Neuronal stem cell (in vitro differentiated cells): ENCODE results near the gene TM2D1.

Source experiments
- DNase-seq: peaks from one replicate; pipeline ENCODE4 v3.0.0-alpha.2; 2013; ENCODE audit warnings: low spot score
- H2AFZ ChIP-seq: one replicate; pipeline ENCODE4 v1.6.1; 2013; ENCODE audit warnings: mild to moderate bottlenecking, low read length, inconsistent platforms
- H2AK5ac ChIP-seq: 2 replicates; pipeline ENCODE4 v1.6.1; 2013; ENCODE audit warnings: low read depth, mild to moderate bottlenecking, inconsistent platforms, low read length, moderate library complexity, mixed read lengths
- H2BK120ac ChIP-seq: 2 replicates; pipeline ENCODE4 v1.6.1; 2013; ENCODE audit warnings: low read depth, mild to moderate bottlenecking, inconsistent platforms, low read length, moderate library complexity, mixed read lengths
- H2BK12ac ChIP-seq: one replicate; pipeline ENCODE4 v1.6.1; 2013; ENCODE audit warnings: low read length, inconsistent platforms
- H2BK15ac ChIP-seq: 2 replicates; pipeline ENCODE4 v1.6.1; 2013; ENCODE audit warnings: mild to moderate bottlenecking, low read length, inconsistent platforms, mixed read lengths
- H2BK5ac ChIP-seq: one replicate; pipeline ENCODE4 v1.6.1; 2013; ENCODE audit warnings: inconsistent platforms, mild to moderate bottlenecking, low read length, moderate library complexity
- H3K14ac ChIP-seq: one replicate; pipeline ENCODE4 v1.6.1; 2013; ENCODE audit warnings: low read length, inconsistent platforms
- H3K18ac ChIP-seq: 2 replicates; pipeline ENCODE4 v1.6.1; 2013; ENCODE audit warnings: low read length, inconsistent platforms
- H3K23ac ChIP-seq: 2 replicates; pipeline ENCODE4 v1.6.1; 2013; ENCODE audit warnings: low read depth, mild to moderate bottlenecking, mixed read lengths, low read length, inconsistent platforms; ENCODE audit not compliant: poor library complexity
- H3K27ac ChIP-seq: replicated peaks from 3 replicates; pipeline ENCODE4 v1.5.1; 2013; ENCODE audit warnings: low read length, inconsistent platforms
- H3K27me3 ChIP-seq, 3 experiments: 2 replicates each; pipeline ENCODE4 v1.6.1; 2013; ENCODE audit warnings: low read length in 3 of 3, mild to moderate bottlenecking in 2 of 3, inconsistent platforms in 1 of 3, low read depth in 1 of 3, mixed read lengths in 1 of 3, moderate library complexity in 1 of 3; ENCODE audit not compliant: control insufficient read depth in 3 of 3, insufficient read depth in 3 of 3
- H3K36me3 ChIP-seq, 2 donors: replicated peaks in 1 of 2; 2 replicates each; pipeline ENCODE4 v1.6.1; 2013; ENCODE audit warnings: low read length in 2 of 2; ENCODE audit not compliant: control insufficient read depth in 2 of 2, insufficient read depth in 2 of 2
- H3K4ac ChIP-seq: 2 replicates; pipeline ENCODE4 v1.6.1; 2013; ENCODE audit warnings: inconsistent platforms, mild to moderate bottlenecking, low read length, moderate library complexity
- H3K4me1 ChIP-seq, 2 donors: 1 replicate in 1 of 2; 2 replicates in 1 of 2; pipeline ENCODE4 v1.6.1; 2013; ENCODE audit warnings: low read length in 2 of 2, low read depth in 1 of 2; ENCODE audit not compliant: control insufficient read depth in 2 of 2, insufficient read depth in 1 of 2
- H3K4me2 ChIP-seq: one replicate; pipeline ENCODE4 v1.6.1; 2013; ENCODE audit warnings: mild to moderate bottlenecking, low read length, inconsistent platforms; ENCODE audit not compliant: insufficient read depth, poor library complexity, severe bottlenecking
- H3K4me3 ChIP-seq, 2 donors: 2 replicates each; pipeline ENCODE4 v1.5.1; 2013; ENCODE audit warnings: low read length in 2 of 2, mild to moderate bottlenecking in 2 of 2, inconsistent platforms in 1 of 2, moderate library complexity in 1 of 2
- H3K79me1 ChIP-seq: one replicate; pipeline ENCODE4 v1.6.1; 2013; ENCODE audit warnings: low read depth, mild to moderate bottlenecking, inconsistent platforms, low read length, moderate library complexity
- H3K9ac ChIP-seq: one replicate; pipeline ENCODE4 v1.6.1; 2013; ENCODE audit warnings: mild to moderate bottlenecking, low read depth, low read length, inconsistent platforms; ENCODE audit not compliant: poor library complexity
- H3K9me3 ChIP-seq, 2 donors: replicated peaks in 1 of 2; 2 replicates each; pipeline versions ENCODE3 to v1.6.1; 2013; ENCODE audit warnings: low read length in 2 of 2, mild to moderate bottlenecking in 2 of 2, inconsistent platforms in 1 of 2, low read depth in 1 of 2, mixed read lengths in 1 of 2, moderate library complexity in 1 of 2; ENCODE audit not compliant: control insufficient read depth in 2 of 2, insufficient read depth in 1 of 2
- H4K8ac ChIP-seq: one replicate; pipeline ENCODE4 v1.6.1; 2013; ENCODE audit warnings: low read depth, mild to moderate bottlenecking, inconsistent platforms, low read length, moderate library complexity
- H4K91ac ChIP-seq: one replicate; pipeline ENCODE4 v1.6.1; 2013; ENCODE audit warnings: low read length, low read depth, mild to moderate bottlenecking, inconsistent platforms; ENCODE audit not compliant: poor library complexity
- WGBS, 2 donors: extraction: QIAGEN DNeasy Blood & Tissue Kit; methylation state at CpG; one replicate each; pipeline ENCODE4 v1.1.7; 2013; ENCODE audit warnings: missing lambda C conversion rate in 2 of 2, mixed read lengths in 1 of 2; ENCODE audit not compliant: insufficient read length in 2 of 2, insufficient replicate concordance in 1 of 2; ENCODE audit errors: extremely low coverage in 2 of 2; 5-methylcytosine and 5-hydroxymethylcytosine counted together

The TM2D1 gene

GRCh38 chr1:61754545-61754944 lies 29.6 kb upstream of the TM2D1 start:
- Histone ChIP-seq H3K9me3 (no peaks in the 10 kb centered on the region), H3K27me3 (no peaks in the 10 kb centered on the region), H3K4me2 (no peak overlapping the region), H3K9ac (no peak overlapping the region), H2BK5ac (no peak overlapping the region), H4K8ac (no peak overlapping the region), H2BK12ac (no peak overlapping the region), H3K14ac (no peak overlapping the region), H3K27ac (no peak overlapping the region), H2AFZ (no peak overlapping the region), H3K23ac (no peak overlapping the region), H2BK15ac (no peak overlapping the region), H3K79me1 (no peaks in the 10 kb centered on the region), H3K4ac (no peak overlapping the region), H3K4me1 (no peaks in the 10 kb centered on the region), H3K18ac (no peak overlapping the region), H2BK120ac (no peak overlapping the region), H3K4me3 (no peak overlapping the region), H2AK5ac (no peak overlapping the region), H4K91ac (no peak overlapping the region), H3K36me3 (no peaks in the 10 kb centered on the region)
- no CpG with 5 or more reads among the region's 4 CpGs for WGBS, 2 donors
- DNase-seq, result no peak

- Histone ChIP-seq H4K8ac (no peak overlapping the region), H2BK12ac (no peak overlapping the region), H3K9ac (no peak overlapping the region), H3K18ac (no peak overlapping the region), H3K14ac (no peak overlapping the region), H3K9me3 (no peaks in the 10 kb centered on the region), H2BK15ac (no peak overlapping the region), H2BK120ac (no peak overlapping the region), H3K36me3 (no peaks in the 10 kb centered on the region), H2BK5ac (no peak overlapping the region), H2AFZ (no peak overlapping the region), H3K4me2 (no peak overlapping the region), H3K4me3 (no peak overlapping the region), H2AK5ac (no peak overlapping the region), H3K27me3 (no peaks in the 10 kb centered on the region), H4K91ac (no peak overlapping the region), H3K27ac (no peak overlapping the region), H3K23ac (no peak overlapping the region), H3K4me1 (no peaks in the 10 kb centered on the region), H3K4ac (no peak overlapping the region), H3K79me1 (no peaks in the 10 kb centered on the region)
- WGBS, 2 donors, result no CpG with 5 or more reads among the region's 1 CpG
- DNase-seq, result no peak
Observed at GRCh38 chr1:61753998-61754508, 29.1 kb upstream of the TM2D1 start.

GRCh38 chr1:61752921-61753389 lies 28.0 kb upstream of the TM2D1 start:
- H4K91ac ChIP-seq, result no peak overlapping the region
- H3K27ac ChIP-seq, result no peak overlapping the region
- no peaks in the 10 kb centered on the region for H3K9me3 ChIP-seq
- H3K4ac ChIP-seq, result no peak overlapping the region
- no peak overlapping the region for H2AFZ ChIP-seq
- H3K4me3 ChIP-seq, result no peak overlapping the region
- H2BK15ac ChIP-seq, result no peak overlapping the region
- H3K9ac ChIP-seq, result no peak overlapping the region
- no peak overlapping the region for H2BK12ac ChIP-seq
- H3K4me2 ChIP-seq, result no peak overlapping the region
- no peak overlapping the region for H2AK5ac ChIP-seq
- no peak overlapping the region for H2BK120ac ChIP-seq
- no peak overlapping the region for H3K14ac ChIP-seq
- H3K18ac ChIP-seq, result no peak overlapping the region
- DNase-seq, result no peak
- no peaks in the 10 kb centered on the region for H3K79me1 ChIP-seq
- no peak overlapping the region for H3K23ac ChIP-seq
- H3K4me1 ChIP-seq, result no peaks in the 10 kb centered on the region
- H3K27me3 ChIP-seq, result no peaks in the 10 kb centered on the region
- no peak overlapping the region for H2BK5ac ChIP-seq
- no peaks in the 10 kb centered on the region for H3K36me3 ChIP-seq
- WGBS, 2 donors, result no CpG with 5 or more reads among the region's 1 CpG
- no peak overlapping the region for H4K8ac ChIP-seq

- no peak overlapping the region for H2AFZ ChIP-seq
- no peak overlapping the region for H3K27ac ChIP-seq
- H2BK5ac ChIP-seq, result no peak overlapping the region
- no peak overlapping the region for H2BK15ac ChIP-seq
- H3K4me3 ChIP-seq, result no peak overlapping the region
- WGBS, 2 donors, result no CpG with 5 or more reads among the region's 2 CpGs
- no peak overlapping the region for H3K23ac ChIP-seq
- H4K91ac ChIP-seq, result no peak overlapping the region
- no peak overlapping the region for H3K9ac ChIP-seq
- no peak overlapping the region for H3K18ac ChIP-seq
- H3K27me3 ChIP-seq, result peaks cover 0 to 5% (median 0%) of the 10 kb centered on the region in 3 experiments
- no peak overlapping the region for H2BK120ac ChIP-seq
- no peak overlapping the region for H2BK12ac ChIP-seq
- no peak overlapping the region for H2AK5ac ChIP-seq
- no peak for DNase-seq
- H3K9me3 ChIP-seq, result no peaks in the 10 kb centered on the region
- no peak overlapping the region for H3K4ac ChIP-seq
- no peak overlapping the region for H3K4me2 ChIP-seq
- no peaks in the 10 kb centered on the region for H3K4me1 ChIP-seq
- no peaks in the 10 kb centered on the region for H3K79me1 ChIP-seq
- H3K36me3 ChIP-seq, result no peaks in the 10 kb centered on the region
- H4K8ac ChIP-seq, result no peak overlapping the region
- H3K14ac ChIP-seq, result no peak overlapping the region
Observed at GRCh38 chr1:61749574-61749973, 24.6 kb upstream of the TM2D1 start.
